Ovary (tissue), 3 donors: ENCODE measurements around the gene TNFAIP6.

Source experiments
- CTCF ChIP-seq, 3 donors: fragments of 450-650 bp in 2 of 3; fragments of 200-600 bp in 1 of 3; IDR thresholded peaks; one replicate each; pipeline versions ENCODE4 v1.5.1 to v1.8.0; 2016 to 2022; ENCODE audit warnings: antibody characterized with exemption in 3 of 3, mild to moderate bottlenecking in 1 of 3
- POLR2A ChIP-seq: fragments of 450-650 bp; IDR thresholded peaks from one replicate; pipeline ENCODE4 v1.6.1; 2017; ENCODE audit warnings: antibody characterized with exemption, mild to moderate bottlenecking, moderate library complexity
- donor health status: DM: no; HTN: no; CAD: no.

GRCh38 chr2:151380580-151381235 is 23.3 kb downstream of the TNFAIP6 start:
- TF ChIP-seq CTCF (IDR thresholded peaks at IDR 0.05), result no peak
- TF ChIP-seq POLR2A, result no peak
